Stimulated activated CD8-positive, alpha-beta memory T cell treated with anti-CD3 and anti-CD28 coated beads, Interleukin-12 subunit alpha, Interleukin-12 subunit beta, amount 100 ng/mL, for 1 hour (primary cell): Measurements from ENCODE around the gene IL1RAPL2.
"Not testable (repeated sequence)": the region's sequence is repeated elsewhere in the genome, so short reads cannot be mapped to it uniquely, and the experiment has no call there.

ENCODE experiments used
- DNase-seq: peaks from one replicate; pipeline ENCODE4 v3.0.0-alpha.2; 2020; ENCODE audit warnings: low read depth

Gene IL1RAPL2

DNA sequence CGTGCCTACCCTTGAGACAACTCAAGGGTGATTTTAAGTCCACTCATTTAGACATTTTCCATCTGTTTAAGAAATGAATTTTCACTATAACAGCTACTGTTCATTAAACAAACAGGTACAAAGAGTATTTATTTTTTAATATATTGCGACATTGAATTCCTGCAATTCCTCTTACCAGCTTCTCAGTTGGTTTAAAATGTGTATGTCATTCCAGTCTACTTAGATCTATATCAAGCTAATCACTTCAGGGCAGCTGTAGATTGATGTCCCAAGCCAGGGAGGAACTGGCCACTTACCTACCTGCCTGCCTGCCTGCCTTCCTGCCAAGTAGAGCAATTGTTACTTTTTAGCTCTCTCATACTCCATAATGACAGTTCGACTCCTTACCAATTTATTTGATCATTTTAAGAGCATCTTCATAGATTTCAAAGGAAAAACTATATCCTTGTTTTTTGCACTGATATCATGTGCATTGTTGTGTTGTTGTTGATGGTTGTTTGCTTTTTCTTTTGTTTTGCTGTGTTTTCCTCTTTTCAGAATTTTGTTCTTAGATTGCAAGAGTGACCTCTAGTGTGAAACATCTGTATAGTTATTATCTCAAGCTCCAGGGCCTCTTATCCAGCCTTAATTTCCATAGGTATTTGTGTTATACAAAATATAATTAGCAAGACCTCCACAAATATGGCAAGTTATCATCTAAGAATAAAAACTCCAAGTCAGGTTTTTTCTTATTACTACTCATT lies 1135.5 kb downstream of the IL1RAPL2 start:
- DNase-seq, result no peak

GRCh38 chrX:105703876-105704275 lies 1137.9 kb downstream of the IL1RAPL2 start:
- DNase-seq, result no peak

- no peak for DNase-seq
These were observed 1140.0 kb downstream of the IL1RAPL2 start for GRCh38 chrX:105706041-105706440.

DNA sequence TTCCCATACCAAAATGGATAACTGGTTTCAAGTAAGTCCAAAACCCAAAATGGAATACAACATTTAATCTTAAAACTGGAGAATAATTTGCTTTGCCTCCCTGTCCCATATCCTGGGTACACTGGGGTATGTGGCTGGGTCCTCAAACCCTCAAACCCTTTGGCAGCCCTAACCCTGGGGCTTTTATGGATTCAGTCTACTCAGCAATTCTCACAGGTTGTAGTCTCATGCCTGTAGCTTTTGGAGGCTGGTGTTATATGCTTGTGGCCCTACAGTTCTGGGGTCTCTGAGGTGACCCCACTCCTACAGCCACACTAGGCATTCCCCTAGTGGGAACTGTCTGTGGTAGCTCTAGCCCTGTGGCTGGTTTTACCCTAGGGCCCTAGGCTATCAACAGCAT lies 1145.8 kb downstream of the IL1RAPL2 start:
- no peak for DNase-seq

- DNase-seq, result no peak
These were observed 1149.7 kb downstream of the IL1RAPL2 start for GRCh38 chrX:105715746-105716145.

DNA sequence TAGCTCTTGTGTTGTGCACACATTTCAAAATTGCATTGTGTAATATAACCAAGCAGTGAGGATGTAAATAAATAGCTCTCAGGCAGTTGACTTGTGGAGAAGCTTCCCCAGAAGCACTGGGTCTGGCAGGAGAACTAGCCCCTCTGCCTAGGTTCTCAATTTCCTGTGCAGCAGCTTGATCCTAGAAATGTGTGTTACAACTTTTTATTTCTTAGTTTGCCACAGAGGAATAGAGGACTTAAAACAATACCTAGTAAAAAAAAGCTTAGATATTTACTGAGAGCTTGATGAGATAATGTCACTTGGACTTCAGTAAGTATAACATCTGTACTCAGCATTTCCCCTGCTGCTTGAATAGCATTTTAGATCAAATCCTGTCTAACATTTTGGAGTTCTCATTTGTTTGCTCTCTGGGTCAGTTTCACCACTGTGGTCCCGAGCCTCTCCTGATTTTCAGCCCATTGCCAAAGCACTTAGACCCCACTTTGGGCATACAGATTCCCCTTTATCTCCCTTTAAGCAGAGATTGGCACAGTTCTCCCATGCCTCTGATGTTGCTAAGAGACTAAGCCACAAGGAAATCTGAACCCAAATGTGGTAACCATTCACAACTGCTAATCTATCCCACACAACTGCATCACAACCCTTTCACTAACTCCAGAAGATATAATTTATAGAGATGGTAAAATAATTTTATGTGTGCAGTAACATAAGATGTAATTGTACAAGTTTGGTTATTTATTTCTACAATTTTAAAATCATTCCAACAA lies 1158.2 kb downstream of the IL1RAPL2 start:
- DNase-seq, result no peak

DNA sequence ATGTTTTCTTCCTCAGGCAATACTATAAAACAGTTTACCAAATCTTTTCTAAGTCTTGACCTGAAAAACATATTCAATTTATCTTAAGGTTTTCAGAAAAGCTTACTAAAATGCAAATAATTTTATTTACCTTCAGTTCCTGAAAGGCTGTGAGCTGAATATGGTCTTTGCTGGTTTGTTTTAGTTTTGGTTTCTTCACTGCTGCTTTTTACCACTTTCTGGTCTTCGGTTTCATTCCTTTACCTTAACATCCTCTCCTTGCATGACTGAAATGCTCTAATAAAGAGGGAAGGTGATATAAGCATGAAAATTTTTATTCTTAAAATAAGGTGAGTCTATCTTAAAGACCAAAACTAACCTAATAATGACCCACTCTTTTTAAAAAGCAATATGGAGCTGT lies 1159.2 kb downstream of the IL1RAPL2 start:
- DNase-seq, result no peak

GRCh38 chrX:105738162-105738561 lies 1172.2 kb downstream of the IL1RAPL2 start:
- no peak for DNase-seq

GRCh38 chrX:105744291-105744690 lies 1178.3 kb downstream of the IL1RAPL2 start:
- no peak for DNase-seq

DNA sequence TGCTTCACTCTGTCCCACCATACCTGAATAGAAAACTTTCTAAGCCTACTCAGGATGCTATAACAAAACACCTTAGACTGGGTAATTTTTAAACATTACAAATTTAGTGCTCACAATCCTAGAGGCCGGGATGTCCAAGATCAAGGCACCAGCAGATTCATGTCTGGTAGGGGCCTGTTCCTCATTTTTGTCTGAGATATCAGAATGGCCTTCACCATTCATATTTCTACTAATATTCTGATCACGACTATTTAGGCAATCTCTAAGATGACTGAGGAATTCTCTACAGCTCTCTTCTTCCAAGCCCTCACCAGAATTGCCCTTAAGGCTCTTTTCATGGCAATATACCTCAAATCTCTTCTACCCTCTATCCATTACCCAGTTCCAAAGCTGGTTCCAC lies 1178.9 kb downstream of the IL1RAPL2 start:
- no peak for DNase-seq

- no peak for DNase-seq
These were observed 1179.9 kb downstream of the IL1RAPL2 start for GRCh38 chrX:105745863-105746262.

DNA sequence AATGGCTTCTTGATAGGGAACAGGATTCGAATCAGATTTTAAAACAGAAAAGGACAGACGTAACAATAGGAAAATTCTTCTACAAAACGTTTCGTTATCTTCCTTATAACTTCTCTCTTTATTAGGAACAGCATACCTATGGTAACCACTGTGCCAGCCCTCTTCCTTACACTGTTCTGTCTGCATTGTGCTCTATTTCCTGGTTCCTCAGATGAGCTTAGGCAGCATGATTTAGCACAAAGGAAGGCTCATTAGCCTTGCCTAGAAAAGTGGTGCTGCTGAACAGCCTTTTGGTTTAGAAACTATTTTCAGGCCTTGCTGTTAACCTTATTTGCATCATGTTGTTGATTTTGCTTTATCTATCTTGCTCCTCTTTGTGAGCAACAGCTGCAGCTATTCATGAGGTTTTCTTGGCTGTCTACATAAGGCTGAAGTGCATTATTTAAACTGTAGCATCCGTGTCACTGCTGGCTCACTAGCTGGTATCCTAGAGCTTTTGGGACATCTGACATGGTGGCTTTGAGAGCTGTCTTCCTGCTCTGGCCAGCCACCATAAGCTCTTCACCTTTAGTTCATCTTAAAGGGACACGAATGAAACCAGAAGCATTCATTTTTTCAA lies 1186.4 kb downstream of the IL1RAPL2 start:
- no peak for DNase-seq

- no peak for DNase-seq
These were observed 1187.4 kb downstream of the IL1RAPL2 start for GRCh38 chrX:105753411-105753810.

DNA sequence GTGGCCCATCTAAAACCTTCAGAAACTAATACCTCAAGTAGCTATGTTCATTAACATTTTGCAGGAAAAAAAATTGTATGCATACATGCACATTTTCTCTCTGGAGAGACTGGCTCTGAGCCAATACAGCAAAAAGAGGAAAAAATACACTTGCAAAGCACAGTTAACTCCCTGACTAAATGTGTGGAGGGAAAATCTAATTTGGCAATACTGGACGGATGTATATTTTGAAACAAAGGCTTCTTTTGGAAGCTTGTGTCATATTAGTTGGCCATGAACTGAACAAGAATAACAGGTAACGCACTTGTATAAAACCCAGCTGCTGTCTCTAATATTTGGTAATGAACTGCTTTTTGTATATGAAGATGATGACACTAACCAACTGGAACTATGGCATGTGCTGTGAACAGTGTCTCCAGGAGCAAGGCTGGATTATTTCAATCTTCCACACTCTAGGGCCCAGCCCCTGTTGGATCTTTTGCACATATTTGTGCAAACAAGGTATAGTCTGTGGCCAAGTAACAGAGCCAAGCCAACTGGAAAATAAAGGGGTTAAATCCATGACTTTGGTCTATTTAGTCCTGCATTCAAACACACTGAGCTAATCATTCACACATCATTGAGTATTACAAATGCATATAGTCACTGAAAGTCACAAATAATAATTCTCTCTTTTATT lies 1188.4 kb downstream of the IL1RAPL2 start:
- no peak for DNase-seq

GRCh38 chrX:105755109-105755508 lies 1189.1 kb downstream of the IL1RAPL2 start:
- no peak for DNase-seq

DNA sequence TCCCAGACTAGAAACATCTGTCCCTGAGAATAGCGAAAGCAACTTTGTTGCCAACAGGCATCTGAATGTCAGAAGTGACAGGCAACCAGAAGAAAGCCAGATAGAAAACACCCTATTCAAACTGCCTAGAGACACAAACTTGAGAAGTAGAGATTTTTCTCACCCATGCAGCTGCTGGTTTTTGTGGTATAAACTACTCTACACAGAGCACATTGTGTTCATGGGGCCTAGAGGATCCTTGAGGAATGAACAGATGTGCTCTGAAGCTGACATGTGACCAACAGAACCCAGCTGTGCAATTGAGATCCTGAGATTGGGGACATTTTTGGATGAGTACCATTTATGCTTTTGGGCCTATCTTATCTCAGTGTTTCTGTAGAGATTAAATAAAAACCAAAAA lies 1192.8 kb downstream of the IL1RAPL2 start:
- DNase-seq, result no peak

DNA sequence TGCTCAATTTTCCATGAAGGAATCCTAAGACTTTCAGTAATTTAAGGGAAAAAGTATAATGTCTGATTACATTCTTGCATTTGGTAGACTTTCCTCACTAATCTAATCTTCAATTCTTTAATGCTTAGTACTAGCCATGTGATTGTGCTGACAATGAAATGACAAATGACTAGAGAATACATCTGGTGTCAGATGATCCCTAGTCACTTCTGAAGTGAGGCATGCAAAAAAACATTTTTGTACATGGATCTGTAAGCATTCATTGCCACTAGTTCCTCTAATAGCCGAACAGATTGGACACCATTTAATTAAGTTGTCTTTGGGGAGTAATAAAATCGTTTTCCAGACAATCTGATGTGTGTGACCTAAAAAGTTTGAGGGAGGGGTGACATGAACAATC lies 1193.6 kb downstream of the IL1RAPL2 start:
- no peak for DNase-seq

DNA sequence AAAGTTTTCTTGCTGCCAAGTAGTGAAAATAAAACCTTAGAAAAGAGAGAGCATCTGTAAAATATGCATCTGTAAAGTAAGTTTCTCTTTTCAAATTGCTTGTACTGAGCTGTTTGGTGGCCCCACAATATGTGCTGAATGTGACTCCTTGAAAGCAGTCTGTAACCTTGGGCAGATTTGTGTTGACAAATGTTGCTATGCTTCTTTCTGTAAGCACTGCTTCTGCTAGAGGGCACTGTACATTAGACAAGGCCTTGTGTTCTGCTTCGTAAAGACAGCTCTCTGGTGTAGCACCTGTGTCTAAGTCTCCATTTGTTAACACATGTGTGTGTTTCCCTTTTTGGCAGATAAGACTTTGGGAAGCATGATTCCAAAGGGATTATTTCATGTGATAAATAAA lies 1199.7 kb downstream of the IL1RAPL2 start:
- DNase-seq, result no peak

GRCh38 chrX:105773801-105774200 lies 1207.8 kb downstream of the IL1RAPL2 start:
- DNase-seq, result no peak

DNA sequence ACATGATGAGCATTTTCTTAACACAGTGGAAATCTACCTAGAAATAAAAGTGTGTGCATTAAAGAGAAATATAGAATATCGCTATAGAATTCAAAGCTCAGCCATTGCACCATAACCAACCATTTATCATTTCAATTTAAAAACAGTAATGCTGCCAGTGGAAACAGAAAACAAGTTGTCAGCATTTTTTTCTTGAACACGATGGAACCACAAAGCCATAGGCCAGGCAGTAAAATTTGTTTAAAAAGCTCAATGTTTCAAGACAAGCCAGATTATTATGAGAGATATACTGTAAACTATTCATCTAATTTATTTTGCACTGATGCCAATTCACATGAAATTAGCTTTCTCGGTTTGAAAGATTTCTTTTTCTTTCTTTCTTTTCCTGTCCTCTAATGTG lies 1209.7 kb downstream of the IL1RAPL2 start:
- DNase-seq, result no peak

DNA sequence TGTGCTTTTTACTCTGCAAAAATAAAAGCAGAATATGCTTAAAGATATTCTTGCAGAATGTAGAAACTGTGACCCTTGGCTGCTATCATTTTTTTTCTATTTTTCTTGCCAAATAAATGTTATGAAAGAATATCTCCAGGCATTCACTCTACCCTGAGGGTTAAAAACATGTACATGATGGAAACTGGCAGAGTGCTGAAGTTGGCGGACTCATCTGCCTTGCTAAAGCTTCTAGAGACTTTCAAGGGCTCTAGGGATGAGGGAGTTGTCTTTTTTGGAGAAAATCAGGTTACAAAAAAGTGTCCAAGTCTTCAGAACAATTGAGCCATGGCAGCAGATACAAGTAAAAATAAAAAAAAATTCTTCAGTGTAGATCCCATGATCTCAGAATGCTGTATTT lies 1215.8 kb downstream of the IL1RAPL2 start:
- DNase-seq, result no peak

- not testable (repeated sequence) for DNase-seq
These were observed 1230.9 kb downstream of the IL1RAPL2 start for GRCh38 chrX:105796877-105797276.

- DNase-seq, result no peak
These were observed 1237.9 kb downstream of the IL1RAPL2 start for GRCh38 chrX:105803891-105804290.
